Esophagus squamous epithelium (tissue), 4 donors: ENCODE measurements around the gene NEB.

Experiments used
- POLR2A ChIP-seq, 4 donors: fragments of 450-650 bp; IDR thresholded peaks; one replicate each; pipeline ENCODE4 v1.6.1; 2017; ENCODE audit warnings: antibody characterized with exemption in 4 of 4, mild to moderate bottlenecking in 4 of 4, moderate library complexity in 3 of 4
- TF ChIP-seq, protein P1 (sequence below), 6 experiments: fragments of 450-650 bp in 4 of 6; fragments of 200-600 bp in 2 of 6; sonication (generic) in 2 of 6; IDR thresholded peaks; one replicate each; pipeline ENCODE4 v1.5.1; 2016 to 2019; ENCODE audit warnings: antibody characterized with exemption in 6 of 6, mild to moderate bottlenecking in 4 of 6, moderate library complexity in 4 of 6

DNA sequence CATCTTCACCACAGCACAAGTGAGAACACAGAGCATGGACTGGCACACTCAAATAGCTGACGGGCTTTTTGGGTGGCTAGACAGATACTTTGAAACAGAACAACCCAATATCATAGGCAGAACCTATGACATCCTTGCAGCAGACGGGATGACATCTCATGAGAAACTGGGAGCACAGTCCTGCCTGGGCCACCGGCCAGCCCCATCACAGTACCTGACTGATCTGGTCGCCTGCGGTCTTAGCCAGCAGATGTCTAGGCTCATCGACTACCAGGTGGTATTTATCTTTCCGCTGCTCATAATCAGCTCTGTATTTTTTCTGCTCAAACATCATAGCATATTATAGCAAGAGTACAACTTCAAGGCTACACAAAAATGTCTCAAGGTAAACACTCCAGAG, 200.3 kb downstream of the NEB start:
- TF ChIP-seq, protein P1, sequence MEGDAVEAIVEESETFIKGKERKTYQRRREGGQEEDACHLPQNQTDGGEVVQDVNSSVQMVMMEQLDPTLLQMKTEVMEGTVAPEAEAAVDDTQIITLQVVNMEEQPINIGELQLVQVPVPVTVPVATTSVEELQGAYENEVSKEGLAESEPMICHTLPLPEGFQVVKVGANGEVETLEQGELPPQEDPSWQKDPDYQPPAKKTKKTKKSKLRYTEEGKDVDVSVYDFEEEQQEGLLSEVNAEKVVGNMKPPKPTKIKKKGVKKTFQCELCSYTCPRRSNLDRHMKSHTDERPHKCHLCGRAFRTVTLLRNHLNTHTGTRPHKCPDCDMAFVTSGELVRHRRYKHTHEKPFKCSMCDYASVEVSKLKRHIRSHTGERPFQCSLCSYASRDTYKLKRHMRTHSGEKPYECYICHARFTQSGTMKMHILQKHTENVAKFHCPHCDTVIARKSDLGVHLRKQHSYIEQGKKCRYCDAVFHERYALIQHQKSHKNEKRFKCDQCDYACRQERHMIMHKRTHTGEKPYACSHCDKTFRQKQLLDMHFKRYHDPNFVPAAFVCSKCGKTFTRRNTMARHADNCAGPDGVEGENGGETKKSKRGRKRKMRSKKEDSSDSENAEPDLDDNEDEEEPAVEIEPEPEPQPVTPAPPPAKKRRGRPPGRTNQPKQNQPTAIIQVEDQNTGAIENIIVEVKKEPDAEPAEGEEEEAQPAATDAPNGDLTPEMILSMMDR (IDR thresholded peaks at IDR 0.05), result no peak
- TF ChIP-seq POLR2A (IDR thresholded peaks at IDR 0.05), result no peak
